SK-N-MC (cell line): ENCODE measurements around the gene LIG3.

Experiments used
- EZH2 ChIP-seq: fragments of 200-600 bp; sonication (generic); IDR thresholded peaks from one replicate; pipeline ENCODE4 v1.6.1; 2017; ENCODE audit warnings: antibody characterized with exemption
- FOXP2 ChIP-seq: optimal IDR thresholded peaks from 2 replicates; pipeline ENCODE3; 2011; ENCODE audit warnings: mild to moderate bottlenecking, moderate library complexity; ENCODE audit not compliant: insufficient read depth; ENCODE audit errors: extremely low read length, control extremely low read depth
- POLR2AphosphoS5 ChIP-seq: IDR thresholded peaks from 2 replicates; pipeline ENCODE4 v1.6.1; 2012; ENCODE audit warnings: mild to moderate bottlenecking, low read depth, low read length, borderline replicate concordance

DNA sequence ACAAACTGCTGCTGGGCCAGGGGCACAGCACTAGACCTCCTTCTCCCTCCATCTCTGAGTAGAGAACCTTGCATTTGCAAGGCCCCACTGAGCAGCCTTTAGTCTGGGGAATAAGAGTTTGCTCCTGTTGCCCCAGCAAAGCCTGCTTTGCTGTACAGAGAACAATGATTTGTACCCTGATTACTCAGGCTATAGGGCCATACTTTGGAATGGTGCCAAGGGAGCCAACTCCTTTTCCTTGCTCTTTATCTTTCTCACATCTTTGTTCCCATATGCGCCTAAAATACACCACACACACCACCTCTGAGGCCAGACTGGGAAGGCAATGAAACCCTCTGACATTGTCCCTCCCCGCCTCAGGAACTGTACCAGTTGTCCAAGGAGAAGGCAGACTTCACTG, 21.2 kb downstream of the LIG3 start:
- TF ChIP-seq EZH2: no peak
- TF ChIP-seq POLR2AphosphoS5: no peak
- TF ChIP-seq FOXP2: no peak
